Activated CD8-positive, alpha-beta memory T cell treated with anti-CD3 and anti-CD28 coated beads, Interleukin-2, amount 50 U/mL, for 24 hours (primary cell): Measurements from ENCODE around the gene CLSTN1.

Experiments
- DNase-seq: peaks from one replicate; pipeline ENCODE4 v3.0.0-alpha.2; 2020; ENCODE audit errors: extremely low read depth

The CLSTN1 gene

DNA sequence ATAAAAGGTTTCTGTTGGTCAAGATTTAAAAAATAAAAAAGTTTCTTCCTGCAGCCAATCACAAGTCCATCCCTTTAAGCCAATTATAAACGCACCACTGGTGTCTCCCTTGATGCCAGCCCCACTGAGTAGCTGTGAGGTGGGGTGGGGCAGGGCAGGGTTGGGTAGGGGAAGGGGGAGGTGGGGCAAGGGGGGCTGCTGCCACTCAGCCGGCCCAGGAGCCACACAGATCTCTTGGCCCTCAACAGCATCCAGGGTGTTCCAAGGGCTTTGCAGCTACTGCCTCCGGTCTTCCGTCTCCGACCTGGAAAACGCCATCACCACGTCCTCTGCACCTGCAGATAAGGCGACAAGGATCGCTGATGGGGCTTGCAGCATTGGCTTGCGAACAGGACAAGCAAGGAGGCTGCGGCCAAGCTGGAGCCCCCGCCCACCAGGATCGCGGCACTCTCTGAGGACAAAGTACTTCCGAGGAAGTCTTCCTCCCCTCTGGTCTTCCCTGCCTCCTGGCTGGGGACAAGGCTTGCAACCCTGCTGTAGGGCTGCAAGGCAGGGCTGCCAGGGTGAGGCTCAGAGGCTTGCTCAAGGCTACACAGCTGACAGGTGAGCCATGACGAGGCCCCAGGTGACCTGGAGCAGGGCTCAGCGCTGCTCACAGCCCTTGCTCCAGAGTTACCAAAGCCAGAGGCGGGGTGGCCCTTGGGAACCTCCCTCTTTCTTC, 26.8 kb upstream of the CLSTN1 start:
- DNase-seq, result no peak

DNA sequence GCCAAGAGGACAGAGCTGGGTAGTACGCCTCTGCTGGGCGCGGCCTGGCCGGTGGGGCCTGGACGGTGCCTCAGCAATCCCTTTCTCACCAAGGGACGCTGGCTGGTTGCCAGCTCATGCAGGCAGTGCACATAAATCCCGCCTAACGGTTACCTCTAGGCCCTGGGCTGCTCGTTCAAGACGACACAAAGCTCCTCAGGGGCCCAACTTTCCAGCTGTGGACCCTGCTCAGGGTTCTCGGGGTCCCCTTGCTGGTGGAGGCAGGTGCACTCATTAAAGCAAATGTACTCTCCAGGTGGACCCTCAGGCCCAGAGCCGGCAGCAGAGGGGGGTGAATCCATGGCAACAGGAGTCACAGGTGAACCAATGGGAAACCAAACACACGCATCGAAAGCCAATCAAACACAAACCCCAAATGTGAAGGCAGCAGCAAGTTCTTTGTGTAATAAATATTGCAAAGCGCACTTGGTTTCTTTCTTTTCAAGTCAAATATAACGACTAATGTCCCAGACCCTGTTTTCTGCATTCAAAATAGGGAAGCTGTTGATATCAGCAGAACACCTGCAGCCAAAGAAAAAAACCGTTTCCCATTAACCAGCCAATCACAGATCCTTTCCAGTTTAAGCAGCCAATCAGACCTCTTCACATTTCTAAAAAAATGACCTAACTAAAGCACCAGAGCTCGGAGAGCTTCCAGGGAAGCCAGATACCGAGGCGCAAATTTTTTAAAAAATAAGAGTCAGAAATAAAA, 26.1 kb upstream of the CLSTN1 start:
- DNase-seq, result no peak

DNA sequence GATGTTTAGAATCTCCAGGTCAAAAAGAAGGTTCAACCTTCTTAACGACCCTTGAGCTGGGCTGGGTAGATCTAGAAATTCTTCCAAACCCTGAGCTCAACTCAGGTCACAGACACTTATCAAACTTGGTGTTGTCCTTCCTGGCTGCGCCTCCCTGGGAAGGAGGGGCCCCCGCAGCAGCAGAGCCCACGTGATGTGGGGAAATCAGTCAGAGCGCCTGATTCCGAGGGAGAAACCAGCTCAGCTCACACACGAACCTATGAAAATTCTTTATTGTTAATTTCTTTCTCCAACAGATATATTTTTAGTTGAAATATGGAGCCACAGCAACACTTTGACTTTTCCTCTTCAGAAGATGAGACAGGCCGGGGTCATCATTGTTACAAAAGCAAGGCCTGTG, 24.3 kb upstream of the CLSTN1 start:
- DNase-seq, result no peak

DNA sequence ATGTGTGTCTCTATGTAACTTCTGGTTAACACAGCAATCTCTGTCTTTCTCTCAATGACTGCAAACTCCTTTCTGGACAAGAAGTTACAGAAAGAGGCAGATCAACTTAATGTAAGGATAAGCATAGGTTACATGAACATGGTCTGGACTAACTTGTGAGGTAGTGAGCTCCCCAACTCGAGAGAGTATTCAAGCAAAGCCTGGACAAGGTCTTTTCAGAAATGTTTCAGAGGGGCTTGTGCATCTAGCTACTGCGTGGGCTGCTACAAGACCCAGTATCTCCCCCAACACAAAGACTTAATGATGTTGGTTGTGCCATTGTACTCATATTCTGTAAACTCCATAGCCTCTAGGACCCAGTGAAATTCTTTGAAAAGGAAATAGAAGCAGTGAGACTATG, 23.5 kb upstream of the CLSTN1 start:
- no peak for DNase-seq

DNA sequence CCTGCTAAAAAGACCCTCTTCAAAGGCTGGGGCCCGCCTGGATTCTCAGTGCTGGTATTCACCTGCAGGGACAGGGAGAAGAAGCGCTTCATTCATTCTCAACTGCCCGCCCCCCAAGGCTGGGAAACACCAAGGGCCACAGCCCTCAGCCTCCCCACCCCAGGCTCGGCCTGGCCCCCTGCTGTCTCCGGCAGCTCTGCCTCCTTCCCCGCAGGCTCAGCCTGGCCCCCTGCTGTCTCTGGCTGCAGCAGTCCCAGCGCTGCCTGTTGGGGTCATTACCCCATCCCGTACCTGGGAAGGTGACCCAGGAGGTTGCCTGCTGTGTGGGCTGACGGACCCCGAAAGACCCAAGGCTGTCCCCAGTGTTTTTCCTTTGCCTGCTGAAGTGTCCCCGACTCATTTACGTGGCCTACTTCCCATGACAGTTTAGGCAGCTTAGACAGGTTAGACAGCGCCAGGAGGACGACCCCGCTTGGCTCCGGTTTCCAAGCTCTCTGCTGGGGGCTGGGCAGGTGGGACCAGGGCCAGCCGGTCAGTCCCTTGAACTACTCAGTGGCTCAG, 22.9 kb upstream of the CLSTN1 start:
- DNase-seq, result no peak

DNA sequence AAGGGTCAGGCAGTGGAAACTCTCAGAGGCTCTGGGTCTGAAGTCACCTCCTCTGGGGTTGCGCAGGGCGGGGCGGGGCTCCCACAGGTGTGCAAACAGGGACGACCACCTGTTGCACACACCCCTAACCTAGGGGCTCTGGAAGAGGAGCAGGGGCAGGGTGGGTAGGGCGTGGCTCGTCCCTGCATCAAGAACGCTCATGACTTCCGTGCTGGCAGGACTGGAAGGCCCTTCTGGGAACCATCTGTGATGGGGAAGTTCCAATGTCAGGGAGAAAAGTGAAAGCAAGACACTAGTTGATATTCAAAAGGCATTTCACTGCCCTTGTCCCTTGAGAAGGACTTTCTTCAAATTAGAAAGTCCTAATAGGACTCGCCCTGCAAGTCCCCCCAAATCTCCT, 22.1 kb upstream of the CLSTN1 start:
- no peak for DNase-seq

DNA sequence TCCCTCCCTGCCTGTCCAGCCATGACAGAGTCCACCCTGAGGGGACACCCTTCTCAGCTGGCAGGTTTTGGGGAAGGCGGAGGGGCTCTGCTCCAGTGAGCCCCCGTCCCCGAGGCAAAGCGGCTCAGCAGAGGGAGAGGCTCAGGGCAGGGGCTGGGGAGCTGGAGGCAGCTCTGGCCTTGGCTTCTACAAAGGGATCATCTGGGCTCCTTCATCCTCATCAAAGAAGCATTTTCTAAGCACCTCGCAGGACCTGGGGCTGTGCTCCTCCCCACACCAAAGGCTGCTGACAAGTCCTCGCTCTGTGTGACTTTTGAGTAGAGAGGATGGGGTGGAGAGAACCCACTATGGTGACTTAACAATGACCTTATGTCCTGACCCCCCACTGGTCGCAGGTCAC, 21.0 kb upstream of the CLSTN1 start:
- DNase-seq, result no peak

DNA sequence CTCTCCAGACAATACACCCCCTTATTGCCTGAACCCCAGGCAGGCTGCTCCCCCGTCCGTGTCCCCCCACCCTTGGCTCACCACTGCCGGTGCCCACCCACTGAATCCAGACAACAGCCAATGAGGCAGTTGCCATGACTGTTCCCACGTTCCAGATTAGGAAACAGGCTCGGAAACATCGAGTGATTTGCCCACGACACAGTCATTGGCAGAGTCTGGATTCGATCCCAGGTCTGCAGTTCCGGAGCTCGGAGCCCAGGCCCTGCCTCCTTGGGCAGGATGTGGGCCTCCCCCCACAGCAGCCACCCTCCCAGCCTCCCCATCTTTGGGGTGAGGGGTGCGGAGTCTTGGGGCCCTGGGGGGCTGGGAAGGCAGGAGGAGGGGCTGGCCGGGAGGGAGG, 20.3 kb upstream of the CLSTN1 start:
- DNase-seq, result no peak

DNA sequence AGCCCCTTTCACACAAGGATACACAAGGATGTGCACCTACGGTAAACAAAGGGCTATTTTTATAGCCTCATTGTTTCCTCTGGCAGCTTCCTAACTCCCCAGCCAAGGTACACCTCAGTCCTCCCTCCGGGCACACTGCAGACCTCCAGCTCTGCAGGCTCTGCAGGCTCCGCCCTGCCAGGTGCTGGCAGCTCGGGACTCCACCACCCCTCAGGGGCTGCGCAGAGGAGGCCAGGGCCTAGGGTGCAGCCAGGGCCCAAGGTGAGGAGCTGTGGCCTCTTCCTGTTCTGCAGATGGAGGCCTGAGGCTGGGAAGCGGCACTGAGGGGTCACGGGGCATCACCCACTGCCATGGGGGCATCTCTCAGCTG, 19.8 kb upstream of the CLSTN1 start:
- no peak for DNase-seq

DNA sequence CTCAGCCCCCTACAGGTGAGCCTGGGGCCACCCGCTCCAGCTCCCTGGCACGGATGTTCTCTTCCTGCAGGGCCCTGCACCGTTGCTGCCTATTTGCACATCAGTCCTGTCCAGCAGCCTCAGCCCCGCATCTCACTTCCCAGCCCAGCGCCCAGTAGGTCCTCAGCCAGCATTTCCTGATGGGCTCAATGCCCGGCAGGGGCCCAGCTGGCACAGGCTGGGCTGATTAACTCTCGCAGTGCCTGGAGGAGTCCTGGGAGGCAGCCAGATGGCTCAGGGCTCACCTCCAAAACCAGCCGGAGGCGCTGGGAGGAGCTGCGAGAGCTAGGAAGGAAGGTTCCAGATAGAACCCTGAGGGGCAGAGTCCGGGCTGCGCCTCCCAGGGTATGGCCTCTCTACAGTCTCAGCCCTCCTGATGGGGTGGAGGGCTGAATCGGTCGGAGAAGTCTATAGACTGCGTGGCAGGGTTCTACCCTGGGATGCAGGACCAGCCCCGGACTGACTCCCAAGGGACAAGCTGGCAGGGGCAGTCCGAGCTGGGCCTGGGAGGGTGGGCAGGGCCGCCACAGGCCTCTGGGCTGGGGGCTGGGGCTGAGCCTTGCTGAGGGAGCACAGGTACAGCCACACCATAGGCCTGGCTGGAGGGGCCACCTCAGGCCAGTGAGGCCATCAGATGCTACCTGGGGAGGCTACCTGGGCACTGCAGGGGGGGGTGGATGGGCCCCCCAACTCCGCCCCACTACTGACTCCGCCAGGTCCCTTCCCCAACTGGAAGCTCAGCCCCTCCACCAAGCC, 19.2 kb upstream of the CLSTN1 start:
- no peak for DNase-seq

DNA sequence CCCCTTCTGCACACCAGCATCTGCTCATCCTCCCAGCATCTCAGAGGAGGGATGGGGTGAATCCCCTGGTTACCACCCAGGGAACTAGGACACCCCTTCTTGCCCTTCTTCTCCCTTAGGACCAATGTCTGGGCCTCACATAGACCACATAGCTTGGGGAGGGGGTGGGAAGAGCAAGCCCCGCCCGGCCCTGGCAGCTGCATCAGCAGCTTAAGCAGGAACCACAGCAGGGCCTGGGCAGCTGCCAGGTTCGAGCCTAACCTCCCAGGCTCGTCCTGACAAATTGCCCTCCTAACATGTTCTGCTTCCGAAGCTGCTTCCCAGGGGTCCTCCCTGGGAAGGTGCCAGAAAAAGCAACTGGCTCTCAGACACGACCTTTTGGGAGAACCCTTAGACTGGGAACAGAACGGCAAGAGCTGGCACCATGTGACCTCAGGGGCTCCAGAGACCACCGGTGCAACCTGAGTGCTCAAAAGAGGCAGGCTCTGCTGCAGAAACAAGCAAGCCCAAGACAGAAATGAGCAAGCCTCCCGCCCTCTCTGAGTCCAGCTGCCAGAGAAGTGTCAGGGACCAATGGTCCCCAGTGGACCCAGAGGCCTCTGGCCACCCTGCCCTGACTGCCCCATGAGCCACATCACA, 18.4 kb upstream of the CLSTN1 start:
- DNase-seq, result no peak

DNA sequence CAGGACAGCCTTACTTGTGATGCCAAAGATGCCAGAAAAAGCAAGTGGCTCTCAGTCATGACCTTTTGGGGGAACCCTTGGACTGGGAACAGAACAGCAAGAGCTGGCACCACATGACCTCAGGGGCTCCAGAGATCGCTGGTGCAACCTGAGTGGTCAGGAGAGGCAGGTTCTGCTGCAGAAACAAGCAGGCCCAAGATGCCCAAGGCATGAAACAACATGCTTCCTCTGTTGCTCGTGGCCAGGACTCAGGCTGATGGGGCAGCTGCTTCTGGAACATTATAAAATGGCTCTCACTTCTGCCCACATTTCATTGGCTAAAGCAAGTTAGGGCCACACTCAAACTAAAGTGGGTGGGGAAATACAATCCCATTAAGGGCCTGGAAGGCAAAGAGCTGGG, 17.7 kb upstream of the CLSTN1 start:
- DNase-seq, result no peak

DNA sequence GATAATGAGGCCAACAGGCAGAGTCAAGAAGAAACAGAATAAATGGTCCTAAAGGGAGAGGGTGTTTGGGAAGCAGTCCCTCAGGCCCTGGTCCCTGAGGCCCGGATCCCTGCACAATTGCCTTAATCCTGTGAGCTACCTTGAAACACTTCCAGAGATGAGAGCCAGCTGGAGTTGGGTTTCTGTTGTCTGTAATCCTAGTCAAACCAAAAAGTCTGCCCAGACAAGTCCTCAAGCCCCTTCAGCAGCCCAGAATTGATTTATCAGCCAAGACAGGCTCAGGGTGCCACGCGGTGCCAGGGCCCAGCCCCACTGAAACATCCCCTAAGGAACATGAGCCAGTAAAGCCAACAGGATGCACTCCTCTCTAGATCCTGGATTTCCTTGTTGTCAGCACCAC, 16.4 kb upstream of the CLSTN1 start:
- no peak for DNase-seq

DNA sequence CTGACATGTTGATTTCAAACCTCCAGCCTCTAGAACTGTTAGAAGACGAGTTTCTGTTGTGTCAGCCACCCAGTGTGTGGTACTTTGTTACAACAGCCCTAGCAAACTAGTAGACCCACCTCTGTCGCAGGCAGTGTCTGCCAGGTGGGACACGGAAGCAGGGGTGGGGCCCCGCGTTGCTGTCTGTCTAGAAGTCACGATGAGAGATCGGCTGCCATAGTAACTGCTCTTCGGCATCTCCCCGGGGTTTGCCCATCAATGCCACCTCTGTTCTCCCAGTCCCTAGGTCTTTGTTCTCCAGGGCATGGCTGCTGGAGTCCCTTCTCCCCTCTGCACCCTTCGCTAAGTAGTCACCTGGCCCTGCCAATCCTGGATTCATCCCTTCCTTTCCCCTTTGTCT, 15.2 kb upstream of the CLSTN1 start:
- DNase-seq, result no peak

DNA sequence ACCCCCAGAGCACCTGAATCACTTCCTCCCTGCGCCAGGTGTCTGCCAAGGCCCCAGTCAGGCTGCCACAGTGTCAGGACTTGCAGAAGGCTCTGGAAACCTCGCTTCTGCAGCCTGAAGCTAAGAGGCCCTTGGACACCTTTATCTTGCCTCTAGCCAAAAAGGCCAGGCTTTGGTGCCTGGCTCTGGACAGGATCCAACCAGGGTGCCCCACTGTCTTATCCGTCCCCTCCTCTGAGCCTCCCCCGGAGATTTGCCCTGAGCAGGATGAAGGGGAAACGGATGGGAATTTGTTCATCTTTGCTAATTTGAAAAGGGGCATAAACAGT, 12.8 kb upstream of the CLSTN1 start:
- DNase-seq, result no peak

DNA sequence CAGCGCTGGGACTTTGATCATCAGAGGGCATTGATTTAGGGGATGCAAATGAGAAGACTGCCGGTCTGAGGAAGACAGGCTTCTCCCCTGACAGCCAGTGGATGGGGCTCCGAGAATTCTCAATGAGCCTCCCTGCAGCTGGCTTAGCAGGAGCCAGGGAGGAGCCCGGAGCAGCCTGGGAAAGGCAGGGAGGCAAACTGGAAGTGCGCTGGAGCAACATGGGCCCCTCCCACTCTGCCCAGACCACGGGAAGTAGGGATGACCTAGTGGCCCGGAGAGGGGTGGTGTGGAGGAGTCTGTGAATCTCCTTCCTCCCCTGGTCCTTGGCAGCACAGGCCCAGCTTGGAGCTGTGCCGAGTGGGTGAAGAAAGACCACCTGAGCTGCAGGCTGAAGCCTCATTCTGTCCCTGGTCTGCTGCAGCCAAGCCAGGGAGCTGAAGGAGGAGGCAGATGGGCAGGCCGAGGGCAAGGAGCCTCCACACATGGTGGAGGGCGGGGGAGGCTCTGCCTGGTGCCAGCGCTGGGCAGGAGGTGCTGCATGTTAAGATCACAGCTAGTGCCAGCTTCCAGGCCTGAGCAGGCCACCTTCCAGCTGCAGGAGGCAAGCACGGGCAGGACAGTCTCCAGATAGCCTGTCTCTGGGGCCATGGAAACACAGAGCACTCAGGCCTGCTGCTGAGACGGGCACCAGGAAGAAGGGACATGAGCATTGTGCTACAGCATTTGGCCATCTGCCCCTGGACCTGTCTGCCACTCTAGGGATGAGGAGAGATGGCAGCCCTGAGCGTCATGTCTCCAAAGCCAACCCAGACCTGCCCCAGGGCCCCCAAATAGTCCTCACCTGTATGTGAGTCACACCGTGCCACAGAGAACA, 12.2 kb upstream of the CLSTN1 start:
- DNase-seq, result no peak

DNA sequence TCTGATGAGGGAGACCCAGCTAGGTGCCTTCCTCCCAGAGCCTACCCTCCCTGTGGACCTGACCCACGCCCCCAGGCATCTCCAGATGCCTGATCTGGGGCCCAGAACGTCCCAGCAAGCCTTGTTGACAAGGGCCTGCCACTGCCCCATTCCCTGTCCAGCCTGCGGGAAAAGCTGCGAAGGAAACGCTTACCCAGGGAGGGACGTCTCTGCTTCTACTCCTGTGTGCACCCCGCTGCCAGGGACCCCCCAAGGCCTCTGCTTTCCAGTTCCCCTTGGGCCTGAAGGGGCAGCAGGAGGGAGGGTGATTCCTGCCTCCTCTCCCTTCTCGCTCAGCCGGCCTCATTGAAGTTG, 11.6 kb upstream of the CLSTN1 start:
- DNase-seq, result no peak

DNA sequence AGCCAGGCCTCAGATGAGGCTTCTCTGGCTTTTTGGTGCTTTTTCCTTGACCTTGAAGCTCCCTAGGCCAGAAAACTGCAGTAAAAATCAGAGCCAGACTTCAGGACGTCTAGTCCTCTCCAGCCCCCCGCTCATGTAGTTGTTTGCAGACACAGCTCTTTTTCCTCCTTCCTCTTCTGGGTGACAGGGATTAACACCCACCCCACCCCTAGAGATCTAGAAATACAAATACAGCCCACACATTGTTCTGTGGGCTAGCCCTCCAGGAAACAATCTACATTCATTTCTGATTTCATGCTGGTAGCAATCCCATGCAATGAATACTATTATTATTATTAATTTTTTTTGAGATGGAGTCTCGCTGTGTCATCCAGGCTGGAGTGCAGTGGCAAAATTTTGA, 9.9 kb upstream of the CLSTN1 start:
- no peak for DNase-seq

DNA sequence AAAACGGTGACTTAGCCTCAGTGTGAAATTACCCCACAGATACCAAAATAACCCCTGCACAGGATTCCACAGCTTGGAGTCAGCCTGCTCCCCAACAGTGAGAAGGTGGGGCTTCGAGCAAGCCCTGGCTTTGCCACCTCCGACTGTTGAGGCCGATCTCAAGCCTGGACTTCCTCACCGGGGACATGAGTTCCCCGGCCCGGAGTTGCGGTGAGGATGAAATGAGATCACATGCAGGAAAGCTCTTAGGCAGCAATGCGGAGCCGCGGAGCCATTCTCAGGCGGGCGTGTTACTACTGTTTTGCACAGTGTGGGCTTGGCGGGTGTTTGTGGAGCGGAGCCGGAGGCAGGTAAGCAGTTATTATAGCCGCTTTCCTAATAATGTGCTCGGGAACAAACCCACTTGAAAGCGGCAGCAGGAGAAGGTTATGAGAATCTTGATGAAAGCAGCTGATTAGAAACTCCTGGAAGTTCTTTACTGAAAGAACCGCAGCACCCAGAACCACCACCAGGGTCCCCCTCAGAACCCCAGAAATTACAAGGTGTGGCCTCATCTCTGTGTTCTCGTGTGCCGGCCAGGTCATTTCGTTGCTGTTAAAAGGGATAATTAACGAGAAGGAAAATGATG, 3.9 kb upstream of the CLSTN1 start:
- no peak for DNase-seq

DNA sequence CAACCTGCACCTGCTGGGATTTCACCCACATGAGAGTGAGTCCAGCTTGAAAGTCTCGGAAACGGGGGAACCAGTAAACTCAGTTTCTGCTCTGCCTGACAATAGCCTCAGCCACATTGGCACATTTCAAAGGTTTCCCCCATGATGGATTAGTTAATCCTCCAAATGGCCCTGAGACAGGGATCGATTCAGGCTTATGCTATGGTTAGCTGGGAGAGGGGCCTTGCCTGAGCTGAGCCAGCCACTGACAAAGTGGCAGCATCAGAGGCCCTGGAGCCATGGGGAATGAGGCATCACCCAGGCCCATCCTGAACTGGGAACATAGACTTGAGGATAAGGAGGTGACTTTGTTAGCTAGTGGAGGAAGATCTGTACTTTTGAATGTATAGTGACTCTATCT, 2.9 kb upstream of the CLSTN1 start:
- no peak for DNase-seq

DNA sequence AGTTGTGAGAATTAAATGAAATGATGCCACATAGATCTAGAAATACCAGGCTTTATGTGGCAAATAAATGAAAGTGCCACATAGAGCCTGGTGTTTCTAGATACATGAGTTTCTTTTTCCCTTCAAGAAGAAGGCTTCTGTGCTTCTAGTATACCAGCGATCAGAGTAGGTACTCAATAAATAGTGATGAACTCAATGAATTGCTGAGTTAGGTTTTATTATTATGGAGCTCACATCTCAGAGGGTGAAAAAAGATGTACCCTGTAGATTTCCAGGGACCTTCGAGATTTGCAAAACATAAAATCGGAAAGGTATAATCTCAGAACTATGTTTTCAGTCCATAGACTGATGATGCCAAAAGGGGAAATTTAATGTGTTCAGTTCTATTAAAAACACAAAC, 2.3 kb upstream of the CLSTN1 start:
- DNase-seq, result no peak
